Stimulated activated naive CD8-positive, alpha-beta T cell treated with anti-CD3 and anti-CD28 coated beads, Interleukin-15, amount 100 ng/mL, for 72 hours (primary cell): ENCODE measurements around the gene AQP1.
A peak's percentile ranks its signal among the peaks of the same experiment; 100 is the strongest.

ENCODE experiments used
- ATAC-seq: fragments of 150-1000 bp; cut with Tn5 transposase; 2 replicates; pipeline ENCODE4 v1.10.0; 2021; ENCODE audit warnings: mild to moderate bottlenecking, moderate library complexity
- DNase-seq, 2 donors: peaks; one replicate each; pipeline ENCODE4 v3.0.0; 2021 to 2022
- H3K27ac Mint-ChIP-seq, 2 donors: one replicate each; pipeline ENCODE4 v1.8.0; 2022; ENCODE audit warnings: mild to moderate bottlenecking in 2 of 2, mixed read lengths in 2 of 2, moderate library complexity in 2 of 2
- H3K27me3 Mint-ChIP-seq: one replicate; pipeline ENCODE4 v1.8.0; 2022; ENCODE audit warnings: mixed read lengths
- H3K4me1 Mint-ChIP-seq: one replicate; pipeline ENCODE4 v1.8.0; 2022; ENCODE audit warnings: mild to moderate bottlenecking, mixed read lengths
- H3K4me3 Mint-ChIP-seq, 2 donors: one replicate each; pipeline ENCODE4 v1.8.0; 2022; ENCODE audit warnings: mild to moderate bottlenecking in 2 of 2, mixed read lengths in 2 of 2, moderate library complexity in 1 of 2
- H3K9me3 Mint-ChIP-seq, 2 donors: one replicate each; pipeline ENCODE4 v1.8.0; 2022; ENCODE audit warnings: mixed read lengths in 2 of 2

The AQP1 gene

DNA sequence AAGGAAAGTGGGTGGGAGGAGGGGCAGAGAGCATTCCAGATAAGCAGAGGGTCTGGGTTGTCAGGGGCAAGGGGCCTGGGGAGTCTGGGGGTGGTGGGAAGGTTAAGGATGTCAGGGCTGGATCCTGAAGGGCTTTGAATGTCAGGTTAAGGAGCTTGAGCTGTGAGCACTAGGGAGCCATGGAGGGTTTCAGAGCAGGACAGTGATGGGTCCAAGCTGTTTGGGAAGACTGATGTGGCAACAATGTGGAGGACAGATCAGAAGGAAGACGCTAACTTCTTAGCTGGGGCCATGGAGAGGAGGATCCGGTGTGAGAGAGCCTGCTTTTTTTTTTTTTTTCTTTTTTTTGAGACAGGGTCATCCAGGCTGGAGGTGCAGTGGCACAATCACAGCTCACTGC lies 13.9 kb upstream of the AQP1 start:
- Mint-ChIP-seq H3K4me3 (no peak overlapping the region), H3K27me3 (peaks cover 8% of the 10 kb centered on the region), H3K4me1 (no peaks in the 10 kb centered on the region), H3K27ac (no peak overlapping the region), H3K9me3 (no peaks in the 10 kb centered on the region)
- no peak for DNase-seq
- no peak for ATAC-seq

DNA sequence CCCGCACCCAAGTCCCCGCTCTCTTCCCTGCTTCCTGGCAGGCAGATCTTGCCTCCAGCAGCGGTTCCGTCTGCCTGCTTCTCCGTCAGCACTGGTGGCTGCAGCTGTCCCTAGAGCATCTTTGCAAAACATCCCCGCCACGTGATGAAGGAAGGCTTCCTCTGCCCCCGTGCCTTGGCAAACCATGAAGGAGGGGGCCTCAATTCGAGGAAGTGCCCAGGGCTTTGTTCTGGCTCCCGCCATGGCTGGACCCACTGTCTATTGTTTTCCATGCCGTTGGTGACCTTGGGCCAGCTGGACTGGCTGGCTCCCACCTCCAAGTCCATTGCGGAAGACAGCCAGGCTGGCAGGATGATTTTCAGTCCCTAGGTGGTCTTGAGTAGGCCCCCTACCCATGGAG lies 13.2 kb upstream of the AQP1 start:
- H3K9me3 Mint-ChIP-seq, result no peaks in the 10 kb centered on the region
- H3K4me1 Mint-ChIP-seq, result no peaks in the 10 kb centered on the region
- H3K27me3 Mint-ChIP-seq, result peaks cover 8% of the 10 kb centered on the region
- no peak for DNase-seq
- ATAC-seq, result no peak
- H3K27ac Mint-ChIP-seq, result no peak overlapping the region
- H3K4me3 Mint-ChIP-seq, result no peak overlapping the region

DNA sequence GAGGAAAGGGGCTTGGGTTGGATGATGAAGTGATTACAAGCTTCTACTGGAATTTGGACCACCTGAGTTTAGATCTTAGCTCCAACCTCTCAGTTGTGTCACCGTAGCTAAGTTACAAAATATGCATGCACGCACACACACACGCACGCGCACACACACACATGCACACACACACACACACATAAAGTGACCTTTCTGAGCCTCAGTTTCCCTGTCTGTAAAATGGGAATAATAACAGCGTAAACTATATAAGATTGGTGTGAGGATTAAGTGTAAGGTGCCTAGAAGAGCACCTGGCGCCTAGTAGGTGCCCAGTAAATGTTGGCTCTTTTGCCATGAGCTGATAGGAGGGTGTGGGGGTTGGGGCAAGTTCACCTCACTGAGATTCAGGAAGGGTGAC lies 12.6 kb upstream of the AQP1 start:
- H3K27ac Mint-ChIP-seq, result no peak overlapping the region

DNA sequence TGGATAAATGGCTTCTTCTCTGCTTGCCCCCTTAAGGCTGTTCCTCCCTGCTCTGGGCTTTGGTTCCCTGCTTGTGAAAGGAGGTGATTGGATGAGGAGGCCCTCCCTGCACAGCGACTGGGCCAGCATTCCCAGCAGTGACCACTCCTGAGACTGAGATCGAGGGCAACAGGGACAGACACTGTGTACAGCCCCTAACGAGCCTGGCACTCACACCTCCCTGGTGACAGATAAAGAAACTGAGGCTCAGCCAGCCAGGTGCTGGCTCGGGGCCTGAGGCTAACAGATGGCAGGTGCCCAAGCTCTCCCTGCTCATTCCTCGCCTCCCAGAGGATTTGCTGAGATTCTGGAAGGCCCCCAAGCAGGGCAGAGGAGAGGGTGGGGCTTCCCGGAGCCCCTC lies 12.0 kb upstream of the AQP1 start:
- Mint-ChIP-seq H3K4me3 (no peak overlapping the region), H3K27me3 (peaks cover 8% of the 10 kb centered on the region), H3K4me1 (no peaks in the 10 kb centered on the region), H3K9me3 (no peaks in the 10 kb centered on the region), H3K27ac (no peak overlapping the region)
- ATAC-seq (no peak), DNase-seq (no peak)

More for the DNA sequence above, 12.6 kb upstream of the AQP1 start:
- H3K4me1 Mint-ChIP-seq, result no peaks in the 10 kb centered on the region
- DNase-seq (no peak), ATAC-seq (no peak)
- H3K4me3 Mint-ChIP-seq, result no peak overlapping the region
- no peaks in the 10 kb centered on the region for H3K9me3 Mint-ChIP-seq
- H3K27me3 Mint-ChIP-seq, result peaks cover 8% of the 10 kb centered on the region

DNA sequence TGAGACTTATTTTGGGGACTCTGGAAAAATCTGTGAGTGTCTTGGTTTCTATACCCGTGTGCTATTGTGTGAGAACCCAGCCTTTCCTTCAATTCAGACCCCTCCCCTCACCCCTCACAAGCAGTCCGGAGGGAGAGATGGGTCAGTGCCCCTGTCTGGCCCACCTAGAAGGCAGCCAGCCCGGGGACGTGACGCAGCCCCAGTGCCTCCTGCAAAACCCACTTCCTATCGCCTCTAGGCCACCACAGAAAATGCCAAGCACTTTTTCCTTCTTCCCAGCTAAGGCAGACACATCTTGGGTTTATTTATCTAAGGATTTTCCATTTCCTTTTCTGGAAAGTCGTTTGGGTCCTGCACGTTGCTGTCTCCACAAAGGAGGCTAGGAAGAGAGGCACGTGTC lies 11.6 kb upstream of the AQP1 start:
- Mint-ChIP-seq H3K4me3 (no peak overlapping the region), H3K9me3 (no peaks in the 10 kb centered on the region), H3K27me3 (peaks cover 8% of the 10 kb centered on the region), H3K4me1 (no peaks in the 10 kb centered on the region), H3K27ac (no peak overlapping the region)
- DNase-seq, result no peak
- no peak for ATAC-seq

DNA sequence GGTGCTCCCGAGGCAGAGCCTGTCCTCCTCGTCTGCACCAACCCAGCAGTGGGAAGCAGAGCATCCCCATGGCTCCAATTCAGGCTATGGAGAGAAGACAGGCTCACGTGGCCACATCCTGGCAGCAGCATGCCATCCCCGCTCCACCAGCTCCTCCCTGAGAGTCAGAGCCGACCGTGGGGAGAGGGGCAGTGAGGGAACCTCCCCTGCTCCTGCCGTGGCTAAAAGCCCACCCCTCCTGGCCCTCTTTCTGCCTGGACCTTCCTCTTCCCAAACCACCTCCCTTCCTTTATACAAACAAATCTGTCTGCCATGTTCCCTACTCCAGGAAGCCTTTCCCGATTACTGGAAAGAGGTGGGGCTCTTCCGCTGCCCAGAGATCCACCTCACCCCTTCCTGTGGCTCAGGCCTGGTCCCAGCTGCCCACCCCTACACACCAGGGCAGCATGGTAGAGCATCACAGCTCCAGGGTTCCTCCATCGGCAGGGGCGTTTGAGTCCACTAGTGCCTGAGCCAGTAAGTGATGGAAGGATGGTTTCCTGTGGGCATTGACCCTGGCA lies 10.8 kb upstream of the AQP1 start:
- no peak overlapping the region for H3K27ac Mint-ChIP-seq
- no peak overlapping the region for H3K4me3 Mint-ChIP-seq
- DNase-seq (no peak), ATAC-seq (no peak)
- H3K9me3 Mint-ChIP-seq, result no peaks in the 10 kb centered on the region
- H3K27me3 Mint-ChIP-seq, result peaks cover 8% of the 10 kb centered on the region
- H3K4me1 Mint-ChIP-seq, result no peaks in the 10 kb centered on the region

DNA sequence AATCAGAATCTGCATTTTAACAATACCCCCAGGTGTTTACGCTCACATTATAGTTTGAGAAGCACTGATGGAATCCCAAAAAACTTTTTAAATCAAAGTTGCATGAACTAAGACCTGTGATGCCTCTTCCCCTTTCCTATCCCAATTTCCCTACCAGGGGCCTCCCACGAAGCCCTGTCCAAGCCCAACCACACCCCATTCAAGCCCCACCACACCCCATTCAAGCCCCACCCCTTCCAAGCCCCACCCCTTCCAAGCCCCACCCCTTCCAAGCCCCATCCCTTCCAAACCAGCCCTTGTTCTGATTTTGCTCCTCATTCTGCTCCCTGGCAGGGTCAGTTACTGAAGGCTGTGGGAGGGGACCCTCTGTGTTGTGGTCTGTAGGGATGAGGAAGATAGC lies 9.8 kb upstream of the AQP1 start:
- H3K4me1 Mint-ChIP-seq, result no peaks in the 10 kb centered on the region

DNA sequence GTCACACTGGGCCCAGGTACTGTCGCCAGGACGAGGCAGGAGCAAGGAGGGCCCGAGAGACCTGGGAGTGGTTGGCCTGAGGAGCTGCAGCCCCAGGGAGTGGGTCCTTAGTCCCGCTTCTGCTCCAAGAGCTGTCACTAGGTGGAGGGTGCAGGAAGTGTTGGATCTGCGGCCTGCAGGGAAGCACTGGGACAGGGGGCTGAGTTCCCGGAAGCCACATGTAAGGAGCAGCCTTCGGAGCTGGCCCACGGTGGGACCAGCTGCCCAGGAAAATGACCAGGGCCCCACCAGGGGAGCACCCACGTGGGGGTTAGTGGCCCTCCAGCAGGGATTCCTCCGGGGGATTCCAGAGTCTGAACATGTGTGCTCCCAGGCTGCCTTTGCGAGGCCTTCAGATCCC lies 9.2 kb upstream of the AQP1 start:
- no peaks in the 10 kb centered on the region for H3K27me3 Mint-ChIP-seq
- H3K4me1 Mint-ChIP-seq, result no peaks in the 10 kb centered on the region
- H3K4me3 Mint-ChIP-seq, result no peak overlapping the region
- ATAC-seq, result no peak
- H3K27ac Mint-ChIP-seq, result no peak overlapping the region
- DNase-seq, result no peak
- no peaks in the 10 kb centered on the region for H3K9me3 Mint-ChIP-seq

More for the DNA sequence above, 9.8 kb upstream of the AQP1 start:
- Mint-ChIP-seq H3K27me3 (peaks cover 3% of the 10 kb centered on the region), H3K4me3 (no peak overlapping the region), H3K9me3 (no peaks in the 10 kb centered on the region), H3K27ac (no peak overlapping the region)
- no peak for ATAC-seq
- no peak for DNase-seq

DNA sequence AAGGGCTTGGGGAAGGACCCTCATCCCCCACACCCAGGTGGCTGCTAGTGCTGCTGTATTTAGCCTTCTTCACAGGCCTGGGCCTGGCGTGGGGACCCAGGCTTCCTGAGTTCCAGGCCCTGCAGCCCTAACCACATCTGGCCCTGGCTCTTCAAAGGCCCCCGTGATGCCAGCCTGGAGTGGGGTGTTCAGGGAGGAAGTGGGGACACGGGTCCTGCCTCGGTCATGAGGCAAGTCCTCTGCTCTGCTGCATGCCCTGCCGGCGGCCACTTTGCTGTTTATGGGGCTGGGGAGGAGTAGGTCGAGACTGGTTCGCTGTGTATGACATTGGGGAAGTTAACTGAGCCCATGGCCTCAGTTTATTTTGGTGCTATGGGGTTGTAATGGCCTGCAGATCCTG lies 8.5 kb upstream of the AQP1 start:
- Mint-ChIP-seq H3K27me3 (no peaks in the 10 kb centered on the region), H3K9me3 (no peaks in the 10 kb centered on the region), H3K27ac (no peak overlapping the region), H3K4me1 (no peaks in the 10 kb centered on the region), H3K4me3 (no peak overlapping the region)
- no peak for DNase-seq
- ATAC-seq, result no peak

DNA sequence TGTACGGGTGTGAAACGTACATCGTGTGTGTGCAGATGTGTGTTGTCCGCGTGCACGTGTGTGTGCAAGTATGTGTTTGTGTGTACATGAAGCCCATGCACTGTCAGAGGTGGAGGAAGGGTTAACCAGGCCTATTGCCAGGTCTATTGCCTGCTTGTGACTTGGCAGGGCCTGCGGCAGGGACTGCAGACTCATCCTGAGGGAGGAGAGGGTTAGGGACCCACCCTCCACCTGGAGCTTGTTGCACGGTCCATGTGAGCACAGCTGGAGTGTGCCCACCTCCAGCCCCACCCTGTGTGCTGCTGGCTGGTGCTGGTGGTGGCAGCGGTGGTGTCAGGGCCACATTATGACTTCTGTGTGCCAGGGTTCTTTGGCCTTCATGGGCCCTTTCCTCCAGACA lies 7.1 kb upstream of the AQP1 start:
- H3K4me1 Mint-ChIP-seq, result no peaks in the 10 kb centered on the region
- DNase-seq (no peak), ATAC-seq (no peak)
- no peak overlapping the region for H3K27ac Mint-ChIP-seq
- no peaks in the 10 kb centered on the region for H3K27me3 Mint-ChIP-seq
- no peak overlapping the region for H3K4me3 Mint-ChIP-seq
- H3K9me3 Mint-ChIP-seq, result no peaks in the 10 kb centered on the region

DNA sequence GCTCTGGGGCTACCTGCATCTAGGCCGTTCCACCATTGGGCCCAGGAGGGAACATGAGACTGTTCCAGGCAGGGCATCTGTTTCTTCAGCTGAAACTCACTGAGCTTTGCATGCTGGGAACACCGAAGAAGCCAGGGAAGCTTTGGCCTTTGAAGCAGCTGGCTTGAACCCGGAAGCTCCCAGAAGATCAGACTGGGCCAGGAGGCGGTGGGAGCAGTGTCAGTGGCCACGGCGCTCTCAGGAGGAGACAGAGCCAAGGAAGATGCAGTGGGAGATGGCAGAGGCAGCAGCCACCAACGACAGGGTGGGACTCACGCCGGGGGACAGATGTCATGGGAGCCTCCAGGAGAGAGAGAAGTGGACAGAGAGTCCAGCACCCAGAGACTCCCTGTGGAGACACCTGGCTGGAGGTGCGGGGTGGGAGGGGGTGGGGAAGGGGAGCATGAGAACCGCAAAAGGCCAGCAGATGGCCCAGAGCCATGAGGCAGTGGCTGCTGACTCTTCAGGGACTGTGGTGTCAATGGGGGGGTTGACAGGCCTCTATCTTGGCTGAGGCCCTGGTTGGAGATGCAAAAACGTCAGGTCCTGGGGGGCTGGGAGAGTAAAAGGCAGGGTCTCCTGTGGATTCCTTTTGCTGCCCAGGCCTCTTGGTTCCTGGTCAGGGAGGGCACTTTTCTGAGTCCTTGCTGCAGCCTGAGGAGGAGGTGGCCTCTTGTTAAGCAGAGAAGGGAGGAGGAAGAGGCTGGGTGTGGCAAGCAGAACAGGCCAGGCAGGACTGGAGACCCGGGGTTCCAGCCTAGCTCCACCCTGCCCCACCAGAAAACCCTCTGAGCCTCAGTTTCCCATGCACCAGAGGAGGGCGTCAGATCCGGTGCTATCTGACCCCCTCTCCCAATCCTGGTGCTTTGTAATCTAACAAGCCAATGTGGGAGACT lies 6.3 kb upstream of the AQP1 start:
- Mint-ChIP-seq H3K27ac (peak overlapping the region in 1 of 2 donors; percentile 76), H3K9me3 (no peaks in the 10 kb centered on the region), H3K27me3 (no peaks in the 10 kb centered on the region), H3K4me1 (no peaks in the 10 kb centered on the region), H3K4me3 (no peak overlapping the region)
- no peak for ATAC-seq
- no peak for DNase-seq

DNA sequence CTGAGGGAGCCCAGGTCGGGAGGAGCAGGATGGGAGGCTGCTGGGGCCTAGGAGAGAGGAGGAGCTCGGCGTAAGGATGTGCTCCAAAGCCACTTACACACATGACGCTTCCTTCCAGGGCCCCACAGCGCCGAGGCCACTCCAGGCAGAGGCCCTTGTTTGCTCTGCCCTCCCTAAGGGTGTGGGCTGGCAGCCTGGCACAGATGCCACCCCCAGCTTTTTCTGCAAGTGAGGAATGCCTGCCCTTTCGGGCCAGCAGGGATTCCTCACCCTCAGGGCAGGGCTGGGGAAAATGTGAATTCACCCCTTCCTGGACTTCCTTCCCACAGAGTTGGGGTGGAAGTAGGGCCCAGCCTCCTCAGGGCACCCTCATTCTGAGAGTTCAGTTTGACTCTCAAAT lies 5.6 kb upstream of the AQP1 start:
- Mint-ChIP-seq H3K4me1 (no peaks in the 10 kb centered on the region), H3K9me3 (no peaks in the 10 kb centered on the region), H3K27ac (no peak overlapping the region), H3K4me3 (no peak overlapping the region), H3K27me3 (no peaks in the 10 kb centered on the region)
- no peak for ATAC-seq
- DNase-seq, result no peak

DNA sequence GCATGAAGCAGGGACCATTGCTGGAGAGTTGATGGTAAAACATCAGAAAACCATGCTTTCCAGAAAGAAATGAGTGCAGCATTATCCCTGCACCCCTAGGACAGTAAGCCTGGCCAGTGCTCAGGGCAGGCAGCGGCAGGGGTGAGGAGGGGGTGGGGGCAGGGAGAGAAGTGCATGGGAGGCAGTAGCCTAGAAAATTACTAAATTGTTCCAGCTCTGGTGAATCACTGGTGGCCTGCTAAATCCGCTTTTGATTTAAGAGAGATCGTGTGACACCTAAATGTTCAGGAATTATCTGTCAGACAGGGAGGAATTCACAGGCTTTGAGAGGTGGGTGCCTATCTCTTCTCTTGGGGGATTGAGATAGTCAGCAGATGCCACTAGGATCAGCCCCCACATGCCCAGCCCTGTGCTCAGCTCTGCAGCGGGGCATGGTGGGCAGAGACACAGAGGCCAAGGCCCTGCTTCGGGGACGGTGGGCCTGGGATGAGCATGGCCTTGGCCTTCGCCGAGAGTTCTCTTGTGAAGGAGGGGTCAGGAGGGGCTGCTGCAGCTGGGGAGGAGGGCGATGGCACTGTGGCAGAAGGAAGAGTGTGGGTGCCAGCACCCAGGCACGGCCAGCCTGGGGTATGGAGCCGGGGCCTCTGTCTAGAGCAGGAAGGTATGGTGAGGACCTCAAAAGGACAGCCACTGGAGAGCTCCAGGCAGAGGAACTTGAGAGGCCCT lies 5.0 kb upstream of the AQP1 start:
- Mint-ChIP-seq H3K4me3 (no peak overlapping the region), H3K27me3 (no peaks in the 10 kb centered on the region), H3K4me1 (no peaks in the 10 kb centered on the region)

DNA sequence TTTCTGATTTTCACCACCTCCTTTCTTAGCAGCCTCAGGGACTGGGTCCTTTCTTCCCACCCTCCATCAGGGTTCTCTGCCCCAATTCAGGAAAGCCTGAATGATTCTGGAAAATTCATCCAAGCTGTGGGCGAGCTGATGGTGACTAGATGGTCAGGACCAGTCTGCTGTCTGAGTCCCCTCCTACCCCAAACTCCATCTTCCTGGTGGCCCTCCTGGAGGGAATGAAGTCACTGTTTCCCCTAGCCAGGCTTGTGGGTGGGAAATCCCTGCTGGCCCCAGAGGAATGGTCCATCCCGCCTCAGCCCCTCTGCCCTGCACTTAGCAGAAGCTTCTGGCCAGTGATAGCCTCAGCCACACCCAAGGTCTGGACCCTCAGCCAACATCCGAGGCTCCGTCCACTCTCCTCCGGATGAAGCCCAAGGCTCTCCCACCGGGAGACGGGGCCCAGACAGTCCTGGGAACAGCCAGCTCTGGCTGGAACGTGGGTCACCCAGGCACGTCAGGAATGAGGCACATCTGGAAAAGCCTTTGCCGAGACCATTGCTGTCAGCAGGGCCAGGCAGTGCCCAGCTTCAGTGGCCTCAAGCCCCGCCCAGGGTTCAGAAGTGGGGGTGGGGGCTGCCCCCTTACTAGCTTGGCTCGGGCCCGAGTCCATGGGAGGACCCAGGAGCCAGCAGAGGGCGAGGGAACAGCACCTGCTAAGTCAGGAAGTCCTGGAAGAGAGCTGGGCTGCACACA lies 4.0 kb upstream of the AQP1 start:
- no peaks in the 10 kb centered on the region for H3K4me1 Mint-ChIP-seq
- no peak for ATAC-seq
- H3K4me3 Mint-ChIP-seq, result no peak overlapping the region
- no peak for DNase-seq
- H3K27ac Mint-ChIP-seq, result no peak overlapping the region
- H3K27me3 Mint-ChIP-seq, result no peaks in the 10 kb centered on the region
- no peaks in the 10 kb centered on the region for H3K9me3 Mint-ChIP-seq

More for the DNA sequence above, 5.0 kb upstream of the AQP1 start:
- Mint-ChIP-seq H3K27ac (no peak overlapping the region), H3K9me3 (no peaks in the 10 kb centered on the region)
- ATAC-seq, result no peak
- DNase-seq, result no peak

DNA sequence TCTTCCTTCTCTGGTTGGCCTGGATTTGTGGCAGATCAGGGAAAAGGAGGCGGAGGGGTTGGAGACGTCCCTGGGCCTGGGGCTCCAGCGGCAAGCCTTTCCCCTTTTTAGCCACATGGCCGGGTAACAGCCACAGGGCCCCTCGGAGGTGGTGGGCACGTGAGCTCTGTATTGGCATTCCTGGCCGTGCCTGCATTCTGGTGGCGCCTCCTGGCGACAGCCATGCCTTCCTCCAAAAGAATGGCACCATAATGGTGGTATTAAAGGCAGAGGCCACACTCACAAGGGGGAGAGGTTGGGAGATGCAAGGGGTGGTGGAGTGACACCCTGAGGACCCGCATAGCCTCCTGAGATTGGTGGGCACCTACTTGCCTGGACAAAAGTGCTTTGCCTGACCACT lies 3.0 kb upstream of the AQP1 start:
- Mint-ChIP-seq H3K27me3 (no peaks in the 10 kb centered on the region), H3K4me3 (no peak overlapping the region), H3K4me1 (no peaks in the 10 kb centered on the region), H3K27ac (peak overlapping the region in 1 of 2 donors; percentile 80), H3K9me3 (no peaks in the 10 kb centered on the region)
- ATAC-seq (no peak), DNase-seq (no peak)
